Neural cell (in vitro differentiated cells): ENCODE measurements around the gene CYTH3.
"Not testable (repeated sequence)": the region's sequence is repeated elsewhere in the genome, so short reads cannot be mapped to it uniquely, and the experiment has no call there.

Experiments used
- CTCF ChIP-seq: fragments of 450-650 bp; IDR thresholded peaks from 2 replicates; pipeline ENCODE4 v1.5.1; 2014; ENCODE audit warnings: antibody characterized with exemption, mild to moderate bottlenecking, moderate library complexity; ENCODE audit not compliant: poor library complexity, severe bottlenecking
- EP300 ChIP-seq: fragments of 450-650 bp; conservative IDR thresholded peaks from 2 replicates; pipeline ENCODE4 v1.6.1; 2014; ENCODE audit warnings: antibody characterized with exemption, mild to moderate bottlenecking, moderate library complexity; ENCODE audit not compliant: poor library complexity, severe bottlenecking
- EZH2 ChIP-seq: fragments of 200-600, 300-800 bp; shearing (Covaris generic), sonication (generic); IDR thresholded peaks from 2 replicates; pipeline ENCODE4 v1.6.1; 2014; ENCODE audit warnings: antibody characterized with exemption, low read length, borderline replicate concordance, mild to moderate bottlenecking; ENCODE audit not compliant: insufficient read depth, poor library complexity, severe bottlenecking
- RAD21 ChIP-seq: fragments of 450-650 bp; conservative IDR thresholded peaks from 2 replicates; pipeline ENCODE4 v1.6.1; 2014; ENCODE audit warnings: antibody characterized with exemption, mild to moderate bottlenecking, moderate library complexity
- REST ChIP-seq: IDR thresholded peaks from 2 replicates; pipeline ENCODE4 v1.6.1; 2012; ENCODE audit warnings: borderline replicate concordance
- SMC3 ChIP-seq: fragments of 450-650 bp; conservative IDR thresholded peaks from 2 replicates; pipeline ENCODE4 v1.6.1; 2014; ENCODE audit warnings: antibody characterized with exemption, mild to moderate bottlenecking, moderate library complexity; ENCODE audit not compliant: poor library complexity
- TAF1 ChIP-seq: IDR thresholded peaks from 2 replicates; pipeline ENCODE4 v1.6.1; 2012; ENCODE audit warnings: low read depth

GRCh38 chr7:6291941-6292340, 19.5 kb upstream of the CYTH3 start:
- TF ChIP-seq CTCF, EZH2, EP300, REST, TAF1, SMC3, RAD21: not testable (repeated sequence)
